Upper lobe of left lung (tissue), 6 donors: ENCODE data around the gene TMEM41B. TPM values are rescaled to one million over a fixed set of nuclear protein-coding genes. Genes with fewer than 3 reads are reported as not detected.

Experiments
- ATAC-seq, 2 donors: fragments of 200-7000 bp; cut with Tn5 transposase; one replicate each; pipeline ENCODE4 v1.9.1; 2022; ENCODE audit warnings: mild to moderate bottlenecking in 2 of 2, moderate library complexity in 2 of 2; ENCODE audit not compliant: low FRiP score in 2 of 2
- DNase-seq, 2 donors: peaks; one replicate each; pipeline ENCODE4 v3.0.0-alpha.2; 2019 to 2020
- H3K27ac ChIP-seq, 4 donors: fragments of 200-600 bp; sonication (generic); one replicate each; pipeline ENCODE4 v1.5.1; 2016 to 2019
- H3K27me3 ChIP-seq, 4 donors: fragments of 200-600 bp; sonication (generic); one replicate each; pipeline ENCODE4 v1.5.1; 2017 to 2019
- H3K36me3 ChIP-seq, 4 donors: fragments of 200-600 bp; sonication (generic); one replicate each; pipeline ENCODE4 v1.5.1; 2016 to 2019
- H3K4me1 ChIP-seq, 4 donors: fragments of 200-600 bp; sonication (generic); one replicate each; pipeline ENCODE4 v1.5.1; 2018 to 2019
- H3K4me3 ChIP-seq, 4 donors: fragments of 200-600 bp; sonication (generic); one replicate each; pipeline ENCODE4 v1.5.1; 2017 to 2019; ENCODE audit warnings: mild to moderate bottlenecking in 2 of 4, moderate library complexity in 1 of 4
- H3K9me3 ChIP-seq, 4 donors: fragments of 200-600 bp; sonication (generic); one replicate each; pipeline ENCODE4 v1.5.1; 2018 to 2019
- CTCF ChIP-seq, 6 experiments: fragments of 450-650 bp in 4 of 6; fragments of 200-600 bp in 2 of 6; sonication (generic) in 2 of 6; IDR thresholded peaks; one replicate each; pipeline ENCODE4 v1.5.1; 2016 to 2019; ENCODE audit warnings: antibody characterized with exemption in 6 of 6
- EP300 ChIP-seq, 4 donors: sonication (generic); formaldehyde crosslinking; IDR thresholded peaks; one replicate each; pipeline ENCODE4 v1.5.1; 2017; ENCODE audit warnings: antibody characterized with exemption in 4 of 4, control low read depth in 2 of 4
- POLR2A ChIP-seq, 4 donors: fragments of 450-650 bp; IDR thresholded peaks; one replicate each; pipeline ENCODE4 v1.5.1; 2016 to 2017; ENCODE audit warnings: antibody characterized with exemption in 4 of 4, mild to moderate bottlenecking in 2 of 4
- POLR2AphosphoS5 ChIP-seq, 2 donors: sonication (generic); formaldehyde crosslinking; IDR thresholded peaks; one replicate each; pipeline ENCODE4 v1.5.1; 2017; ENCODE audit warnings: antibody characterized with exemption in 2 of 2
- WGBS, 2 donors: methylation state at CpG; one replicate each; pipeline ENCODE4 v1.1.5; 2017 to 2018; 5-methylcytosine and 5-hydroxymethylcytosine counted together
- total RNA-seq, 6 donors: library from RNA; depleted of rRNA in 4 of 6; stranded (reverse); fragments of >200 nt in 4 of 6; gene quantifications; one replicate each; pipeline versions ENCODE4 v1.1.0 to v1.2.1, GENCODE V29; 2016 to 2021
- donor health status: DM: no; HTN: no; CAD: no; lungs with moderate emphysema.
- donor health status: DM: no; HTN: yes; CAD: no; lungs with severe emphysema.

The TMEM41B gene
- total RNA-seq, 6 donors from 2014 or later: 61.7 to 114 (median 88.5) TPM

DNA sequence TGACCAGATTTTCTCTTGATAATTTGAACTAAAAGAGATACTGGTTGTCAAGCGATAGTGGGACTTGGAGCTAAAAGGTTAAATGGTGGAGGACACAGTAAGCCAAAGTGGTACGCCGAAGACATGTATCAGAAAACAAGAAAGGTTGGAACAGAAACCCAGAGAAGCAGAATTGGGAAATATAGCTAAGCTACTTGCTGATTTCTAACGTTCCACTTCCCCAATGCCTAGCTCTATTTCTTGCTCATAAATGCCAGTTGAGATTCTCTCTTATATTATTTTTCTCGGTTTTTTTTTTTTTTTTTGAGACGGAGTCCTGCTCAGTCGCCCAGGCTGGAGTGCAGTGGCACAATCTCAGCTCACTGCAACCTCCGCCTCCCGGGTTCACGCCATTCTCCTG is 12.7 kb downstream of the TMEM41B start:
- Histone ChIP-seq H3K9me3 (no peaks in the 10 kb centered on the region), H3K27ac (no peak overlapping the region), H3K27me3 (no peaks in the 10 kb centered on the region), H3K36me3 (peaks cover 0 to 22% (median 12%) of the 10 kb centered on the region in 4 donors), H3K4me1 (no peaks in the 10 kb centered on the region), H3K4me3 (no peak overlapping the region)
- TF ChIP-seq POLR2AphosphoS5 (IDR thresholded peaks at IDR 0.05): no peak
- TF ChIP-seq CTCF (IDR thresholded peaks at IDR 0.05): no peak
- TF ChIP-seq EP300 (IDR thresholded peaks at IDR 0.05): no peak
- no peak for TF ChIP-seq POLR2A (IDR thresholded peaks at IDR 0.05)
- WGBS, 2 donors: 72 to 82% methylated on average over 7 to 10 of the region's 10 CpGs
- ATAC-seq (no peak), DNase-seq (no peak)

GRCh38 chr11:9293646-9294045 is 20.7 kb downstream of the TMEM41B start:
- H3K4me1 ChIP-seq: no peaks in the 10 kb centered on the region
- DNase-seq (no peak), ATAC-seq (no peak)
- H3K27ac ChIP-seq: no peak overlapping the region
- 97 to 100% methylated on average over 7 of the region's 7 CpGs for WGBS, 2 donors
- H3K9me3 ChIP-seq: no peaks in the 10 kb centered on the region
- TF ChIP-seq EP300 (IDR thresholded peaks at IDR 0.05) (no peak), POLR2A (IDR thresholded peaks at IDR 0.05) (no peak), POLR2AphosphoS5 (IDR thresholded peaks at IDR 0.05) (no peak), CTCF (IDR thresholded peaks at IDR 0.05) (no peak)
- no peak overlapping the region for H3K4me3 ChIP-seq
- H3K27me3 ChIP-seq: no peaks in the 10 kb centered on the region
- H3K36me3 ChIP-seq: peaks cover 0 to 32% (median 18%) of the 10 kb centered on the region in 4 donors

GRCh38 chr11:9285850-9286587 is 28.4 kb downstream of the TMEM41B start:
- no peak overlapping the region for H3K27ac ChIP-seq
- peaks cover 0 to 31% (median 7%) of the 10 kb centered on the region in 4 donors for H3K36me3 ChIP-seq
- no peaks in the 10 kb centered on the region for H3K4me1 ChIP-seq
- no peaks in the 10 kb centered on the region for H3K9me3 ChIP-seq
- WGBS, 2 donors: 87 to 93% methylated on average over 14 of the region's 14 CpGs
- DNase-seq (no peak), ATAC-seq (no peak)
- TF ChIP-seq EP300 (IDR thresholded peaks at IDR 0.05) (no peak), POLR2AphosphoS5 (IDR thresholded peaks at IDR 0.05) (no peak), POLR2A (IDR thresholded peaks at IDR 0.05) (no peak), CTCF (IDR thresholded peaks at IDR 0.05) (no peak)
- no peak overlapping the region for H3K4me3 ChIP-seq
- H3K27me3 ChIP-seq: no peaks in the 10 kb centered on the region

DNA sequence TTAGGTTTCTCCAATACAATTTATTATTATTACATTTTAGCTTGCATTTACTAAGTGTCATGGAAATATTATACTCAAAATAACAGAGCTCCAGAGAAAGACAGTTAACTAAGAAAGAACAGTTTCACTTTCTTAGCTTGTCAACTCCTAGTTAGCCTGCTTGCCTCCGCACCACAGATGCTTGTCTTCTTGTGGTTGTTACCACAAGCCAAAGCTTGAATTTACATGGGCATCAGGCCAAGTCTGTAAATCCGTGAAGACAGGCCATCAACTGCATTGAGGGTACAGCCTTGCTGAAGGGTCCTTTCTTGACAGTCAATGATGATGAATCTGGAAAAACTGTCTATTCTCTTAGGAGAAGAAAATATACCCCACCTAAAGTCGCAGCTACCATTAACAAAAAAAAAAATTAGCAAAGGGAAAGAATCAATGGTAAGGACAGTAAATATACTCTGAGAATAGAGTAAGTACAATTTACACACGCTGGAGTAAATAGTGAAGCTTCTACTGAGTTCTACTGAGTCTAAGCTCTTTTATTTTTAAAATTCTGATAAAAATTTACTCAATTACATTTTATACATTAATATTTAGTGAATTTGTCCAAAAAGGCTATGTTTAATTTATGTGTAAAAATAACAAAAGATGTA is 33.6 kb downstream of the TMEM41B start:
- DNase-seq (no peak), ATAC-seq (no peak)
- Histone ChIP-seq H3K9me3 (no peaks in the 10 kb centered on the region), H3K4me3 (no peak overlapping the region), H3K36me3 (peaks cover 0 to 26% (median 5%) of the 10 kb centered on the region in 4 donors), H3K4me1 (peaks cover 0 to 8% (median 2%) of the 10 kb centered on the region in 4 donors), H3K27ac (no peak overlapping the region), H3K27me3 (no peaks in the 10 kb centered on the region)
- TF ChIP-seq EP300 (IDR thresholded peaks at IDR 0.05): no peak
- TF ChIP-seq POLR2AphosphoS5 (IDR thresholded peaks at IDR 0.05): no peak
- TF ChIP-seq POLR2A (IDR thresholded peaks at IDR 0.05): no peak
- no peak for TF ChIP-seq CTCF (IDR thresholded peaks at IDR 0.05)
- 51 to 52% methylated on average over 4 of the region's 4 CpGs for WGBS, 2 donors
